Activated CD4-positive, alpha-beta T cell treated with anti-CD3 and anti-CD28 coated beads for 4 hours (primary cell): Measurements from ENCODE around the gene TRAF4.
A peak's percentile ranks its signal among the peaks of the same experiment; 100 is the strongest.
"Not testable (repeated sequence)": the region's sequence is repeated elsewhere in the genome, so short reads cannot be mapped to it uniquely, and the experiment has no call there.

Experiments used
- DNase-seq, 2 donors: peaks; one replicate each; pipeline ENCODE4 v3.0.0-alpha.2; 2020

TRAF4 gene

DNA sequence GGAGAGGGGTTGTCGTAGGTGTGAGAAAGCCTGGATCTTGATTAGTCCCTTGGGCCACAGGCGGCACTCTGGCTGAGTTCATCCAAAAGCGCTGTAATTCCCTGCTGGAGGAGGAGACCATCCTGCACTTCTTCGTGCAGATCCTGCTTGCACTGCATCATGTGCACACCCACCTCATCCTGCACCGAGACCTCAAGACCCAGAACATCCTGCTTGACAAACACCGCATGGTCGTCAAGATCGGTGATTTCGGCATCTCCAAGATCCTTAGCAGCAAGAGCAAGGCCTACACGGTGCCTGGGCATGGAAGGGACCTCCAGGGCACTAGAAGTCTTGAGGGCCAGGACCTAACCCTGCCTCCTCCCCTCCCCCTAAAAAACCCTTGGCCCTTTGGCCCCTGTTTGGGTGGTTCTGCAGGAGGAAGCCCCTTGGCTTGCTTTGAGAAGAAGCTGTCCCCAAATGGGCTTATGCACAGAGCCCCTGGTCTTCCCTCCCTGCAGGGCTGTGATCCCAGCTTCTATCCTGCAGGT lies 9.0 kb upstream of the TRAF4 start:
- DNase-seq: no peak

- no peak for DNase-seq
These were observed 8.5 kb upstream of the TRAF4 start for GRCh38 chr17:28735242-28735722.

GRCh38 chr17:28735913-28736769 lies 7.7 kb upstream of the TRAF4 start:
- DNase-seq: not testable (repeated sequence)

DNA sequence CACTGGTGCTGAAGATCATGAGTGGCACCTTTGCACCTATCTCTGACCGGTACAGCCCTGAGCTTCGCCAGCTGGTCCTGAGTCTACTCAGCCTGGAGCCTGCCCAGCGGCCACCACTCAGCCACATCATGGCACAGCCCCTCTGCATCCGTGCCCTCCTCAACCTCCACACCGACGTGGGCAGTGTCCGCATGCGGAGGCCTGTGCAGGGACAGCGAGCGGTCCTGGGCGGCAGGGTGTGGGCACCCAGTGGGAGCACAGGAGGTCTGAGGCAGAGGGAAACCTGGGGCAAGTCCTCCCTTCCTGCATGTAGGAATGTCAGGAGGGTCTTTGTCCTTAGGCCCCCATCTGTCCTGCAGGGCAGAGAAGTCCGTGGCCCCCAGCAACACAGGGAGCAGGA lies 6.5 kb upstream of the TRAF4 start:
- DNase-seq: no peak

- no peak for DNase-seq
These were observed 5.8 kb upstream of the TRAF4 start for GRCh38 chr17:28737770-28738679.

- DNase-seq: peak; percentile 62 to 81
These were observed 5.0 kb upstream of the TRAF4 start for GRCh38 chr17:28738680-28739384.

GRCh38 chr17:28740406-28741357 lies 3.1 kb upstream of the TRAF4 start:
- no peak for DNase-seq

- no peak for DNase-seq
These were observed 2.2 kb upstream of the TRAF4 start for GRCh38 chr17:28741358-28742349.

- peak; percentile 69 to 72 for DNase-seq
These were observed 527 bp downstream of the TRAF4 start for GRCh38 chr17:28744104-28744971.

DNA sequence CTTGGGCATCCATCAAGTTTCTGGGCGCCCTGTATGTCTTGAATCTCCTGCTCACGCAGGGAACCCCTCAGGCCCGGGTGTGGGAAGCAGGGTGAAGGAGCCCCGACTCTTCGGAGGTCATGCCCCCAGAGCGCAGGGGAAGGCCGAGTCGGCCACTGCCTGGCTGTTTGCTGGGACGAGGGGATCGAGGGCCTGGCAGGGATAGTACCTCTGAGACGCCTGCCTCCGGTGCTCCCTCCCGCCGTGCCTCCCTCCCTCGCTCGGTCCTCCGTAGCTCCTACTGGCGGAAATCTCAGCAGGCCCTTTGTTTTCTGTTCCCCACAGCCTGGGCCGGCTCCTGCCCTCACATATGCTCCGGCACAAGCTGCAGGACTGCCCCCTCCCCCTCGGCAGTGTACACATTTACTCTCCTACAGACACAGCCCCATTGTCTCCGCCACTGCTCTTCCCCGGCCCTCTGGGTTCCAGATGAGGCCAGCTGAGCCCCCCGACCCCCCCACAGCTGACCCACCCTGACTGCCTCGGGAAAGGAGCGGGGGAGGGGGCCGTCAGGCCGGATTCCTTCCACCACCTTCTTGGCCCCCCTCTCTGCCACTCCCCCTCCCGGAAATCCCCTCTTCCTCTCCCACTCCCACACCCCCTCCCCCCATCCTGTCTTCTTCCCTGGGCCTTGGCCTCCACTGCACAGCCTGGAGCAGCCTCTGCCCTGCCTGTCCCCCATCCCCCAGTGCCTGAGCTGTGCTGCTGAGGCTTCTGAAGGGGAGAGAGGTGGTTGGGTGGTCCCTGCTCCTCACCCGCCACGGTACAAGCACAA lies 1.4 kb downstream of the TRAF4 start:
- peak in 1 of 2 donors; percentile 32 for DNase-seq

DNA sequence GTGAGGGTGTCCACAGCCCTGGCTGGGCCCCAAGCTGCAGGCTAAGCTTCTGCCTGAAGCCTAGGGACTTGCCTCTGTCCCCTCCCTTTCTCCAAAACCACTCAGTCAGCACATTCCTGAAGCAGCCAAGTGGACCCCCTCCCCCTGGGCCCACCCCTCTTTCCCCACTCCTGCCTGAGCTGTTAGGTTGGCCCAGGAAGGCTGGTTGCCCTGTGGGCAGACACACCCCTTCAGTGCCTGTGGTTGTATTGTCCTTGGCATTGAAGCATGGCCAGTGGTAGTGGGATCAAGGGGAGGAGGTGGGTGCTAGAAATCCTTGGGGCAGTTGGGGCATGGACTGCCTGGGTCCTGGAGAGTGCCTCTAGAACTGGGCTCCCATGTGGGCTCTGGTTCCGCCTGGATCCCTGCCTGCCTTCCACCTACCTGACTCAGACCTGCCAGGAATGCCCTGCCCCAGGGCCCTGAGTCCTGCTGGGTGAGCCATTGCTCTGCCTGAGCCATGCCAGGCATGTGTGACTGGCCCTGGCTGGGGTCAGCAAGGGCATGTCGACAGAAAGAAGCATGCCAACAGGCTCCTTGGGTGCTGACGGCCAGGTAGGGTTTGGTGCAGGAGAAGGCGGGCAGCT lies 2.1 kb downstream of the TRAF4 start:
- DNase-seq: no peak

DNA sequence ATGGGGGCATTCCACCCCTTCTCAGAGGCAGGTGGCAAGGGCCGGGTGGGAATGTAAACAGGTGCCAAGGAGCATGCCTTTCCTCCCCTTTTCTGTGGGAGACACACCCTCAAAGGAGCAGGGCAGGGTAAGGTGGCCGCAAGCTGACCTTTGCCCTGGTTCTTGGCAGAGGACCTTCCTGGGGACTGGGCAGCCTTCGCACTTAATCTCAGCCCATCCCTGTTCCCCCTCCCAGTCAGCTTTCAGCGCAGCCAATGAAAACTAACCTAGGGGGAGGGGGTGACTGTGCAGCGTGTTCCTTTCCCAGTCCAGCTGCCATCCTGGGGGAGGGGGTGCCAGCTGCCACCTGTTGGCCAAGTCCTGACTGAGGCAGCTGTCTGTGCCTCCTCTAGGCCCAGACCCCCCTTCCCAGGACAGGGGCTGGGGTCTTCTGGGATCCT lies 2.8 kb downstream of the TRAF4 start:
- no peak for DNase-seq

- no peak for DNase-seq
These were observed 3.4 kb downstream of the TRAF4 start for GRCh38 chr17:28747051-28747691.

GRCh38 chr17:28747801-28748750 lies 4.3 kb downstream of the TRAF4 start:
- DNase-seq: no peak

- no peak for DNase-seq
These were observed 5.2 kb downstream of the TRAF4 start for GRCh38 chr17:28748852-28749515.
